Transverse colon (tissue), 3 donors: ENCODE measurements around the gene APLNR.

Source experiments
- POLR2A ChIP-seq: fragments of 450-650 bp; IDR thresholded peaks from one replicate; pipeline ENCODE4 v1.6.1; 2016; ENCODE audit warnings: antibody characterized with exemption, mild to moderate bottlenecking, moderate library complexity
- TF ChIP-seq, protein P1 (sequence below), 5 experiments: fragments of 200-600 bp in 3 of 5; fragments of 450-650 bp in 2 of 5; sonication (generic) in 3 of 5; IDR thresholded peaks; 1 replicate in 2 of 5; 2 replicates in 3 of 5; pipeline ENCODE4 v1.5.1; 2016 to 2017; ENCODE audit warnings: antibody characterized with exemption in 5 of 5, inconsistent platforms in 3 of 5, mild to moderate bottlenecking in 2 of 5, moderate library complexity in 1 of 5

DNA sequence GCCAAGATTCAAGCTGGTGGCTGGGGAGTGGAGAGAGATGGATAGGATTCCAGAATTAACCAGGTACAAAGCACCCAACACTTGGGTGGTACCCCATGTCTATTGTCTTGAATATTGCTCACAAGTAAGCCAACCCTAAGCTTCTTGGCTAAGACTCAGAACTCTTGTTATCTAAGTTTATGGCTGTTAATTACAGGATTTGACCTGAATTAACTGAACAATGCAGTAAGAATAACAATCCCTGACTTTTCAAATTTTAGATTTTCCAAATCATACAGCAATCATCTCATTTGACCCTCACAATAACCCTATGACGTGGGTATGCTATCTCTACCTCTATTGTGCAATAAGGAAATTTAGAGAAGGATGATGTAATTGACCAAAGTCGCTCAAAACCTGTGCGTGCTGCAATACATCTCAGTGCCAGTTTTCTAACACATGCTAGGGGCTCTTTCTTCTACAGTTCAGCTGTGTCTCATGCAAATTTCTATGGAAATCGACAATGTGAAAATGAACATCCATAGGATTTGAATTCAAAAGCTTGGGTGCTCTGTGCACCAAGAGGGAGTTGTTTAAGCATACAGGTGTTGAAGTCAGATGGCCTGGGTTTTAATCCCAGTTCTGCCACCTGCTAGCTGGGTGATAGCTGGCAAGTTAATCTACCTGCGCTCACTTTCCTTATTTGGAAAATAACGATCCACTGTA is 40.1 kb upstream of the APLNR start:
- TF ChIP-seq, protein P1, sequence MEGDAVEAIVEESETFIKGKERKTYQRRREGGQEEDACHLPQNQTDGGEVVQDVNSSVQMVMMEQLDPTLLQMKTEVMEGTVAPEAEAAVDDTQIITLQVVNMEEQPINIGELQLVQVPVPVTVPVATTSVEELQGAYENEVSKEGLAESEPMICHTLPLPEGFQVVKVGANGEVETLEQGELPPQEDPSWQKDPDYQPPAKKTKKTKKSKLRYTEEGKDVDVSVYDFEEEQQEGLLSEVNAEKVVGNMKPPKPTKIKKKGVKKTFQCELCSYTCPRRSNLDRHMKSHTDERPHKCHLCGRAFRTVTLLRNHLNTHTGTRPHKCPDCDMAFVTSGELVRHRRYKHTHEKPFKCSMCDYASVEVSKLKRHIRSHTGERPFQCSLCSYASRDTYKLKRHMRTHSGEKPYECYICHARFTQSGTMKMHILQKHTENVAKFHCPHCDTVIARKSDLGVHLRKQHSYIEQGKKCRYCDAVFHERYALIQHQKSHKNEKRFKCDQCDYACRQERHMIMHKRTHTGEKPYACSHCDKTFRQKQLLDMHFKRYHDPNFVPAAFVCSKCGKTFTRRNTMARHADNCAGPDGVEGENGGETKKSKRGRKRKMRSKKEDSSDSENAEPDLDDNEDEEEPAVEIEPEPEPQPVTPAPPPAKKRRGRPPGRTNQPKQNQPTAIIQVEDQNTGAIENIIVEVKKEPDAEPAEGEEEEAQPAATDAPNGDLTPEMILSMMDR (IDR thresholded peaks at IDR 0.05), result no peak
- TF ChIP-seq POLR2A, result no peak
